GM20000 (cell line): ENCODE data around the gene GSTM1.
"Not testable (repeated sequence)": the region's sequence is repeated elsewhere in the genome, so short reads cannot be mapped to it uniquely, and the experiment has no call there.

Experiments
- DNase-seq: peaks from one replicate; pipeline ENCODE4 v3.0.0; 2012; ENCODE audit warnings: low spot score
- TF ChIP-seq, protein P1 (sequence below): IDR thresholded peaks from 2 replicates; pipeline ENCODE4 v1.5.1; 2012; ENCODE audit warnings: mild to moderate bottlenecking, control low read depth; ENCODE audit errors: extremely low read depth, missing control alignments

GSTM1 gene

DNA sequence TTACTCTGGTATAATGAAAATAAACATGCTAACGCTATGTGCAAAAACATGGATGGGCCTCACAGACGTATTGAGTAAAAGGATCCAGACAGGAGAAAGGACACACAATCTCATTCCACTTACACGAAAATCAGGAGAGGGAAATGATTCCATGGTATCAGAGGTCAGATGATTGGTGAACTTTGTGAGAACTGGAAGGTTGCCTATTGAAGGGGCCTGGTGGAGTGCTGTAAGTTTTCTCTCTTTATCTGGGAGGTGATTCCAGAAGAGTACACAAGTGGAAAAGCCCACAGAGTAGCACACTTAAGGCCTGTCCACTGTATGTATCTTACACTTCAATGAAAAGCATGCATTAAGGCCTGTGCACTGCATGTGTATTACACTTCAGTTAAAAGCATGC lies 10.2 kb upstream of the GSTM1 start:
- TF ChIP-seq, protein P1, sequence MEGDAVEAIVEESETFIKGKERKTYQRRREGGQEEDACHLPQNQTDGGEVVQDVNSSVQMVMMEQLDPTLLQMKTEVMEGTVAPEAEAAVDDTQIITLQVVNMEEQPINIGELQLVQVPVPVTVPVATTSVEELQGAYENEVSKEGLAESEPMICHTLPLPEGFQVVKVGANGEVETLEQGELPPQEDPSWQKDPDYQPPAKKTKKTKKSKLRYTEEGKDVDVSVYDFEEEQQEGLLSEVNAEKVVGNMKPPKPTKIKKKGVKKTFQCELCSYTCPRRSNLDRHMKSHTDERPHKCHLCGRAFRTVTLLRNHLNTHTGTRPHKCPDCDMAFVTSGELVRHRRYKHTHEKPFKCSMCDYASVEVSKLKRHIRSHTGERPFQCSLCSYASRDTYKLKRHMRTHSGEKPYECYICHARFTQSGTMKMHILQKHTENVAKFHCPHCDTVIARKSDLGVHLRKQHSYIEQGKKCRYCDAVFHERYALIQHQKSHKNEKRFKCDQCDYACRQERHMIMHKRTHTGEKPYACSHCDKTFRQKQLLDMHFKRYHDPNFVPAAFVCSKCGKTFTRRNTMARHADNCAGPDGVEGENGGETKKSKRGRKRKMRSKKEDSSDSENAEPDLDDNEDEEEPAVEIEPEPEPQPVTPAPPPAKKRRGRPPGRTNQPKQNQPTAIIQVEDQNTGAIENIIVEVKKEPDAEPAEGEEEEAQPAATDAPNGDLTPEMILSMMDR, result no peak
- no peak for DNase-seq

GRCh38 chr1:109678637-109679036 lies 9.0 kb upstream of the GSTM1 start:
- not testable (repeated sequence) for DNase-seq

GRCh38 chr1:109684777-109685176 lies 2.8 kb upstream of the GSTM1 start:
- DNase-seq, result not testable (repeated sequence)

GRCh38 chr1:109685399-109685798 lies 2.2 kb upstream of the GSTM1 start:
- DNase-seq, result not testable (repeated sequence)

- DNase-seq, result not testable (repeated sequence)
Measured at GRCh38 chr1:109685890-109686289, 1.7 kb upstream of the GSTM1 start.

DNA sequence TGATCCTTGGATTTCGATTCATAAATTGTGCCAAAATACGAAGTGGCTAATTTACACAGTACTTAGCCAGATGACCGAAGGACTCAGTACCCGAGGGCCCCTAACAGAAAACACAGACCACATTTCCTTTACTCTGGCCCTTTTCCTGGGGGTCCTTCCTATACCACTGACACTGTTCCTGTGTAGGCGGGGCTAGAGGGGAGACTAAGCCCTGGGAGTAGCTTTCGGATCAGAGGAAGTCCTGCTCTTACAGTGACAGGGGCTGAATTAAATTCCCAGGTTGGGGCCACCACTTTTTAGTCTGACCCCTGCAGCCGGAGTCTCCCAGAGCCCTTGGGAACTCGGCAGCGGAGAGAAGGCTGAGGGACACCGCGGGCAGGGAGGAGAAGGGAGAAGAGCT lies 508 bp upstream of the GSTM1 start:
- DNase-seq, result not testable (repeated sequence)

GRCh38 chr1:109689844-109690405 lies 2.3 kb downstream of the GSTM1 start:
- DNase-seq, result no peak
- TF ChIP-seq, protein P1, result no peak

GRCh38 chr1:109691759-109692158 lies 4.1 kb downstream of the GSTM1 start:
- DNase-seq, result no peak
- TF ChIP-seq, protein P1, result no peak

DNA sequence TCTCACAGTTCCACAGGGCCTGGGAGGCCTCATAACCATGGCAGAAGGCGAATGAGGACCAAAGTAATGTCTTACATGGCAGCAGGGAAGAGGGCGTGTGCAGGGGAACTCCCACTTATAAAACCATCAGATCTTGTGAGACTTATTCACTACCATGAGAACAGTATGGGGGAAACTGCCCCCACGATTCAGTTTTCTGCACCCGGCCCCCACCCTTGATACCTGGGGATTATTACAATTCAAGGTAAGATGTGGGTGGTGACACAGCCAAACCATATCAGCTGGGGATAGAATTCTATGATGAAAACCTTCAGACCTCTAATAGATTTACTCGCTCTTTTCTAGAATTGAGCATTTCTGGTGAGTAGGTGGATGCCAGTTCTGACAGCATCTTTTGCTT lies 6.8 kb downstream of the GSTM1 start:
- DNase-seq, result not testable (repeated sequence)

GRCh38 chr1:109695138-109695537 lies 7.5 kb downstream of the GSTM1 start:
- DNase-seq, result not testable (repeated sequence)

DNA sequence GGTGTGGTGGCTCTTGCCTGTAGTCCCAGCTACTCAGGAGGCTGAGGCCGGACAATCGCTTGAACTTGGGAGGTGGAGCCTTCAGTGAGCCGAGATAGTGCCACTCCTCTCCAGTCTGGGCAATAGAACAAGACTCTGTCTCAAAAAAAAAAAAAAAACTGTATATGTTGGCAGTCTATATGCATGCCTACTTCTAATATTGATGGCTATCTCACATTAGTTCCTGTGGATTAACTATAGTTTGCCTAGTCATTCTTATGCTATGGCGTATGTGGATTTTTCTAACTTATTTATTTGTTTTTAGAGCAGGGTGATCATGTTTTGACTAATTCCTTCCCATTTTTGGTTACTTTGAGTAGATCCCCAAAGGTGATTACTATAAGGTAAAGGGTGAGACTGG lies 9.4 kb downstream of the GSTM1 start:
- no peak for DNase-seq
- TF ChIP-seq, protein P1, result no peak

GRCh38 chr1:109697861-109698260 lies 10.2 kb downstream of the GSTM1 start:
- not testable (repeated sequence) for DNase-seq

DNA sequence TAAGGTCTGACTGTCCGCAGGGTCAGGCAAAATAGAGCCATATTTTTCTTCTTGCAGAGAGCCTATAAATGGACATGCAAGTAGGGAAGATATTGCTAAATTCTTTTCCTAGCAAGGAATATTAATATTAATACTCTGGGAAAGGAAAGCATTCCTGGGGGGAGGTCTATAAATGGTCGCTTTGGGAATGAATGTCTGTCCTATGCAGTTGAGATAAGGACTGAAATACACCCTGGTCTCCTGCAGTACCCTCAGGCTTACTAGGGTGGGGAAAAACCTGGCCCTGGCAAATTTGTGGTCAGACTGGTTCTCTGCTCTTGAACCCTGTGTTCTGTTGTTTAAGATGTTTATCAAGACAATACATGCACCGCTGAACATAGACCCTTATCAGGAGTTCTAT lies 15.3 kb downstream of the GSTM1 start:
- DNase-seq, result not testable (repeated sequence)
